ENCODE data around the gene TIFAB.

GRCh38 chr5:135487037-135487395 lies 34.9 kb upstream of the TIFAB start:
- no peak for TF ChIP-seq POLR2A (IDR thresholded peaks at IDR 0.05; ENCODE audit: low read depth, low read length)
- no peak for TF ChIP-seq POLR2AphosphoS5 (IDR thresholded peaks at IDR 0.05; ENCODE audit: low read depth, low read length)

All from GM12892 (cell line).